Tibial artery (tissue), 4 donors: ENCODE data around the gene MYO5B.
"Not testable (repeated sequence)": the region's sequence is repeated elsewhere in the genome, so short reads cannot be mapped to it uniquely, and the experiment has no call there.

ENCODE experiments used
- DNase-seq, 2 donors: peaks; one replicate each; pipeline ENCODE4 v3.0.0-alpha.2; 2019
- H3K27ac ChIP-seq, 2 donors: fragments of 200-600 bp; sonication (generic) in 1 of 2; 1 replicate in 1 of 2; 2 replicates in 1 of 2; pipeline ENCODE4 v1.5.1; 2018 to 2019; ENCODE audit warnings: mild to moderate bottlenecking in 1 of 2
- H3K27me3 ChIP-seq, 2 donors: fragments of 200-600 bp; sonication (generic) in 1 of 2; one replicate each; pipeline versions ENCODE4 v1.5.1 to v1.6.0; 2016 to 2019
- H3K36me3 ChIP-seq, 3 donors: fragments of 200-600 bp; sonication (generic) in 2 of 3; one replicate each; pipeline ENCODE4 v1.5.1; 2016 to 2019; ENCODE audit warnings: mild to moderate bottlenecking in 2 of 3
- H3K4me1 ChIP-seq, 4 donors: fragments of 200-600 bp; sonication (generic) in 2 of 4; 1 replicate in 3 of 4; 2 replicates in 1 of 4; pipeline ENCODE4 v1.5.1; 2016 to 2019
- H3K4me3 ChIP-seq, 2 donors: fragments of 200-600 bp; sonication (generic) in 1 of 2; 1 replicate in 1 of 2; 2 replicates in 1 of 2; pipeline ENCODE4 v1.5.1; 2018 to 2019; ENCODE audit warnings: mild to moderate bottlenecking in 2 of 2
- H3K9me3 ChIP-seq, 3 donors: fragments of 200-600 bp; sonication (generic) in 1 of 3; one replicate each; pipeline ENCODE4 v1.5.1; 2016 to 2019
- CTCF ChIP-seq, 2 experiments: fragments of 200-600 bp in 1 of 2; fragments of 450-650 bp in 1 of 2; IDR thresholded peaks; one replicate each; pipeline ENCODE4 v1.5.1; 2017 to 2019; ENCODE audit warnings: antibody characterized with exemption in 2 of 2, mild to moderate bottlenecking in 1 of 2, moderate library complexity in 1 of 2
- intact Hi-C: fragments of 100-400 bp; cut with DNase I; formaldehyde crosslinking; loops from one replicate; pipeline ENCODE4 v1.15.0; 2023; ENCODE audit warnings: low total_unique reads

Gene MYO5B

GRCh38 chr18:49892148-49892924 is 302.6 kb downstream of the MYO5B start:
- H3K9me3 ChIP-seq = no peaks in the 10 kb centered on the region
- no peaks in the 10 kb centered on the region for H3K4me1 ChIP-seq
- no peak overlapping the region for H3K27ac ChIP-seq
- H3K36me3 ChIP-seq = peaks cover 0 to 17% (median 0%) of the 10 kb centered on the region in 3 donors
- intact Hi-C loops = no loop called here
- no peak overlapping the region for H3K4me3 ChIP-seq
- no peak for DNase-seq
- no peaks in the 10 kb centered on the region for H3K27me3 ChIP-seq
- no peak for TF ChIP-seq CTCF (IDR thresholded peaks at IDR 0.05)

- no peak for TF ChIP-seq CTCF (IDR thresholded peaks at IDR 0.05)
- H3K4me1 ChIP-seq = no peaks in the 10 kb centered on the region
- no peak overlapping the region for H3K4me3 ChIP-seq
- H3K27me3 ChIP-seq = no peaks in the 10 kb centered on the region
- no peak for DNase-seq
- intact Hi-C loops = no loop called here
- peaks cover 0 to 13% (median 0%) of the 10 kb centered on the region in 3 donors for H3K36me3 ChIP-seq
- no peak overlapping the region for H3K27ac ChIP-seq
- H3K9me3 ChIP-seq = no peaks in the 10 kb centered on the region
Observed at GRCh38 chr18:49890041-49890440, 304.9 kb downstream of the MYO5B start.

- intact Hi-C loops, H3K27ac ChIP-seq, H3K9me3 ChIP-seq: not testable (repeated sequence)
Observed at GRCh38 chr18:49889552-49889951, 305.4 kb downstream of the MYO5B start.

GRCh38 chr18:49886891-49887764 is 307.8 kb downstream of the MYO5B start:
- Histone ChIP-seq H3K4me3 (no peak overlapping the region), H3K4me1 (no peaks in the 10 kb centered on the region), H3K36me3 (no peaks in the 10 kb centered on the region), H3K27me3 (no peaks in the 10 kb centered on the region), H3K27ac (no peak overlapping the region), H3K9me3 (no peaks in the 10 kb centered on the region)
- no peak for DNase-seq
- no peak for TF ChIP-seq CTCF (IDR thresholded peaks at IDR 0.05)
- intact Hi-C loops = no loop called here

More at GRCh38 chr18:49889552-49889951, 305.4 kb downstream of the MYO5B start:
- not testable (repeated sequence) for H3K36me3 ChIP-seq, H3K4me1 ChIP-seq, H3K4me3 ChIP-seq, H3K27me3 ChIP-seq, DNase-seq

GRCh38 chr18:49884959-49885358 is 310.0 kb downstream of the MYO5B start:
- DNase-seq = no peak
- H3K27ac ChIP-seq = no peak overlapping the region
- H3K4me1 ChIP-seq = no peaks in the 10 kb centered on the region
- H3K9me3 ChIP-seq = no peaks in the 10 kb centered on the region
- H3K27me3 ChIP-seq = no peaks in the 10 kb centered on the region
- H3K36me3 ChIP-seq = no peaks in the 10 kb centered on the region
- intact Hi-C loops = no loop called here
- TF ChIP-seq CTCF (IDR thresholded peaks at IDR 0.05) = no peak
- no peak overlapping the region for H3K4me3 ChIP-seq

- intact Hi-C loops = no loop called here
Observed at GRCh38 chr18:49884465-49884864, 310.5 kb downstream of the MYO5B start.

More at GRCh38 chr18:49884465-49884864, 310.5 kb downstream of the MYO5B start:
- DNase-seq = no peak
- TF ChIP-seq CTCF (IDR thresholded peaks at IDR 0.05) = no peak
- Histone ChIP-seq H3K4me1 (no peaks in the 10 kb centered on the region), H3K27me3 (no peaks in the 10 kb centered on the region), H3K9me3 (no peaks in the 10 kb centered on the region), H3K27ac (no peak overlapping the region), H3K4me3 (no peak overlapping the region), H3K36me3 (no peaks in the 10 kb centered on the region)
